ENCODE measurements around the gene NEO1. TPM values are rescaled to one million over a fixed set of nuclear protein-coding genes. Genes with fewer than 3 reads are reported as not detected.

Gene NEO1
- total RNA-seq, 3 donors from 2014 or later = 4.7 to 5.2 (median 4.9) TPM

GRCh38 chr15:73328149-73328820 is 276.0 kb downstream of the NEO1 start:
- H3K36me3 Mint-ChIP-seq (ENCODE audit: insufficient read depth) = no peaks in the 10 kb centered on the region
- H3K4me1 Mint-ChIP-seq (ENCODE audit: low read depth) = no peaks in the 10 kb centered on the region
- no peak for DNase-seq
- no peak overlapping the region for H3K4me3 Mint-ChIP-seq
- no peak for ATAC-seq
- peaks cover 6% of the 10 kb centered on the region for H3K27me3 Mint-ChIP-seq (ENCODE audit: low read depth)
- no peaks in the 10 kb centered on the region for H3K9me3 Mint-ChIP-seq

GRCh38 chr15:73328981-73329380 is 276.7 kb downstream of the NEO1 start:
- ATAC-seq (peak in 1 of 2 donors; percentile 9), DNase-seq (no peak)
- Mint-ChIP-seq H3K27me3 (ENCODE audit: low read depth) (peaks cover 3% of the 10 kb centered on the region), H3K4me1 (ENCODE audit: low read depth) (no peaks in the 10 kb centered on the region), H3K36me3 (ENCODE audit: insufficient read depth) (no peaks in the 10 kb centered on the region), H3K4me3 (no peak overlapping the region), H3K9me3 (no peaks in the 10 kb centered on the region)

GRCh38 chr15:73329501-73330200 is 277.4 kb downstream of the NEO1 start:
- ATAC-seq (no peak), DNase-seq (no peak)
- H3K9me3 Mint-ChIP-seq = no peaks in the 10 kb centered on the region
- peaks cover 3% of the 10 kb centered on the region for H3K27me3 Mint-ChIP-seq (ENCODE audit: low read depth)
- H3K36me3 Mint-ChIP-seq (ENCODE audit: insufficient read depth) = no peaks in the 10 kb centered on the region
- no peak overlapping the region for H3K4me3 Mint-ChIP-seq
- no peaks in the 10 kb centered on the region for H3K4me1 Mint-ChIP-seq (ENCODE audit: low read depth)

- no peaks in the 10 kb centered on the region for H3K9me3 Mint-ChIP-seq
- H3K36me3 Mint-ChIP-seq (ENCODE audit: insufficient read depth) = no peaks in the 10 kb centered on the region
- no peak overlapping the region for H3K4me3 Mint-ChIP-seq
- ATAC-seq (no peak), DNase-seq (no peak)
- H3K27me3 Mint-ChIP-seq (ENCODE audit: low read depth) = peaks cover 3% of the 10 kb centered on the region
- no peaks in the 10 kb centered on the region for H3K4me1 Mint-ChIP-seq (ENCODE audit: low read depth)
Observed at GRCh38 chr15:73330206-73331051, 278.2 kb downstream of the NEO1 start.

- H3K4me3 Mint-ChIP-seq = no peak overlapping the region
- no peaks in the 10 kb centered on the region for H3K4me1 Mint-ChIP-seq (ENCODE audit: low read depth)
- H3K27me3 Mint-ChIP-seq (ENCODE audit: low read depth) = peaks cover 3% of the 10 kb centered on the region
- no peak for DNase-seq
- no peak for ATAC-seq
- H3K9me3 Mint-ChIP-seq = no peaks in the 10 kb centered on the region
- H3K36me3 Mint-ChIP-seq (ENCODE audit: insufficient read depth) = no peaks in the 10 kb centered on the region
Observed at GRCh38 chr15:73331501-73331900, 279.2 kb downstream of the NEO1 start.

- DNase-seq (no peak), ATAC-seq (no peak)
- peaks cover 3% of the 10 kb centered on the region for H3K27me3 Mint-ChIP-seq (ENCODE audit: low read depth)
- no peaks in the 10 kb centered on the region for H3K9me3 Mint-ChIP-seq
- no peak overlapping the region for H3K4me3 Mint-ChIP-seq
- H3K36me3 Mint-ChIP-seq (ENCODE audit: insufficient read depth) = no peaks in the 10 kb centered on the region
- H3K4me1 Mint-ChIP-seq (ENCODE audit: low read depth) = no peaks in the 10 kb centered on the region
Observed at GRCh38 chr15:73331991-73332925, 280.0 kb downstream of the NEO1 start.

- no peaks in the 10 kb centered on the region for H3K4me1 Mint-ChIP-seq (ENCODE audit: low read depth)
- H3K9me3 Mint-ChIP-seq = no peaks in the 10 kb centered on the region
- no peak for ATAC-seq
- H3K36me3 Mint-ChIP-seq (ENCODE audit: insufficient read depth) = no peaks in the 10 kb centered on the region
- no peak overlapping the region for H3K4me3 Mint-ChIP-seq
- DNase-seq = no peak
- peaks cover 3% of the 10 kb centered on the region for H3K27me3 Mint-ChIP-seq (ENCODE audit: low read depth)
Observed at GRCh38 chr15:73333001-73333400, 280.7 kb downstream of the NEO1 start.

- no peak overlapping the region for H3K4me3 Mint-ChIP-seq
- H3K4me1 Mint-ChIP-seq (ENCODE audit: low read depth) = no peaks in the 10 kb centered on the region
- ATAC-seq (no peak), DNase-seq (no peak)
- no peaks in the 10 kb centered on the region for H3K36me3 Mint-ChIP-seq (ENCODE audit: insufficient read depth)
- H3K27me3 Mint-ChIP-seq (ENCODE audit: low read depth) = no peaks in the 10 kb centered on the region
- H3K9me3 Mint-ChIP-seq = no peaks in the 10 kb centered on the region
Observed at GRCh38 chr15:73334086-73334485, 281.8 kb downstream of the NEO1 start.

GRCh38 chr15:73335026-73335425 is 282.8 kb downstream of the NEO1 start:
- no peaks in the 10 kb centered on the region for H3K36me3 Mint-ChIP-seq (ENCODE audit: insufficient read depth)
- ATAC-seq = no peak
- H3K9me3 Mint-ChIP-seq = no peaks in the 10 kb centered on the region
- no peaks in the 10 kb centered on the region for H3K27me3 Mint-ChIP-seq (ENCODE audit: low read depth)
- H3K4me1 Mint-ChIP-seq (ENCODE audit: low read depth) = no peaks in the 10 kb centered on the region
- no peak overlapping the region for H3K4me3 Mint-ChIP-seq
- no peak for DNase-seq

- DNase-seq (no peak), ATAC-seq (no peak)
- Mint-ChIP-seq H3K27me3 (ENCODE audit: low read depth) (no peaks in the 10 kb centered on the region), H3K36me3 (ENCODE audit: insufficient read depth) (no peaks in the 10 kb centered on the region), H3K4me1 (ENCODE audit: low read depth) (no peaks in the 10 kb centered on the region), H3K4me3 (no peak overlapping the region), H3K9me3 (no peaks in the 10 kb centered on the region)
Observed at GRCh38 chr15:73335471-73335870, 283.2 kb downstream of the NEO1 start.

GRCh38 chr15:73336756-73337155 is 284.5 kb downstream of the NEO1 start:
- no peaks in the 10 kb centered on the region for H3K4me1 Mint-ChIP-seq (ENCODE audit: low read depth)
- DNase-seq (no peak), ATAC-seq (no peak)

GRCh38 chr15:73337187-73337586 is 284.9 kb downstream of the NEO1 start:
- ATAC-seq (no peak), DNase-seq (no peak)
- no peaks in the 10 kb centered on the region for H3K9me3 Mint-ChIP-seq
- H3K4me1 Mint-ChIP-seq (ENCODE audit: low read depth) = no peaks in the 10 kb centered on the region
- H3K27me3 Mint-ChIP-seq (ENCODE audit: low read depth) = no peaks in the 10 kb centered on the region
- H3K4me3 Mint-ChIP-seq = no peak overlapping the region
- no peaks in the 10 kb centered on the region for H3K36me3 Mint-ChIP-seq (ENCODE audit: insufficient read depth)

More at GRCh38 chr15:73336756-73337155, 284.5 kb downstream of the NEO1 start:
- Mint-ChIP-seq H3K9me3 (no peaks in the 10 kb centered on the region), H3K27me3 (ENCODE audit: low read depth) (no peaks in the 10 kb centered on the region), H3K4me3 (no peak overlapping the region), H3K36me3 (ENCODE audit: insufficient read depth) (no peaks in the 10 kb centered on the region)

- ATAC-seq = no peak
- H3K4me3 Mint-ChIP-seq = no peak overlapping the region
- no peak for DNase-seq
- H3K4me1 Mint-ChIP-seq (ENCODE audit: low read depth) = no peaks in the 10 kb centered on the region
- H3K9me3 Mint-ChIP-seq = peaks cover 4% of the 10 kb centered on the region
- no peaks in the 10 kb centered on the region for H3K36me3 Mint-ChIP-seq (ENCODE audit: insufficient read depth)
- H3K27me3 Mint-ChIP-seq (ENCODE audit: low read depth) = no peaks in the 10 kb centered on the region
Observed at GRCh38 chr15:73338058-73338457, 285.8 kb downstream of the NEO1 start.
